GM23338 (cell line): ENCODE measurements around the gene SLC25A29.

Experiments
- CTCF ChIP-seq, 2 experiments: fragments of 200-600 bp in 1 of 2; sonication (generic) in 1 of 2; conservative IDR thresholded peaks; 2 replicates each; pipeline versions ENCODE4 v1.5.1 to v1.6.1; 2016 to 2017; ENCODE audit warnings: antibody characterized with exemption in 2 of 2, low read depth in 2 of 2, mild to moderate bottlenecking in 2 of 2, moderate library complexity in 1 of 2
- EZH2 ChIP-seq: fragments of 200-600 bp; sonication (generic); IDR thresholded peaks from one replicate; pipeline ENCODE4 v1.8.0; 2017; ENCODE audit warnings: antibody characterized with exemption, mild to moderate bottlenecking, low read depth; ENCODE audit not compliant: unreplicated experiment
- EZH2phosphoT487 ChIP-seq: fragments of 200-600 bp; sonication (generic); IDR thresholded peaks from one replicate; pipeline ENCODE4 v1.8.1; 2018; ENCODE audit warnings: antibody characterized with exemption; ENCODE audit not compliant: unreplicated experiment
- POLR2AphosphoS5 ChIP-seq: IDR thresholded peaks from 2 replicates; pipeline ENCODE4 v1.6.1; 2016; ENCODE audit warnings: antibody characterized with exemption, low read depth
- ZNF114 ChIP-seq: fragments of 250-450 bp; sonication (Bioruptor Pico); IDR thresholded peaks from 2 replicates; pipeline ENCODE4 v1.5.0; 2020; ENCODE audit warnings: mild to moderate bottlenecking, moderate library complexity
- ZNF331 ChIP-seq: fragments of 250-450 bp; sonication (Bioruptor Pico); IDR thresholded peaks from 2 replicates; pipeline ENCODE4 v1.5.0; 2020; ENCODE audit warnings: low read depth, mild to moderate bottlenecking, moderate library complexity

GRCh38 chr14:100341301-100342031 is 35.2 kb upstream of the SLC25A29 start:
- TF ChIP-seq CTCF (conservative IDR thresholded peaks at IDR 0.05; ENCODE audit: low read depth in 2 of 2): no peak
- no peak for TF ChIP-seq POLR2AphosphoS5
- TF ChIP-seq EZH2phosphoT487: no peak
- no peak for TF ChIP-seq ZNF114 (CRISPR knock-in tag)
- TF ChIP-seq ZNF331 (CRISPR knock-in tag): no peak
- TF ChIP-seq EZH2: no peak
